Transverse colon (tissue), 4 donors: ENCODE results near the gene DISP1.

Source experiments
- CTCF ChIP-seq, 5 experiments: fragments of 200-600 bp in 3 of 5; fragments of 450-650 bp in 2 of 5; sonication (generic) in 3 of 5; IDR thresholded peaks; 1 replicate in 2 of 5; 2 replicates in 3 of 5; pipeline ENCODE4 v1.5.1; 2016 to 2017; ENCODE audit warnings: antibody characterized with exemption in 5 of 5, inconsistent platforms in 3 of 5, mild to moderate bottlenecking in 2 of 5, moderate library complexity in 1 of 5
- EP300 ChIP-seq: sonication (generic); formaldehyde crosslinking; IDR thresholded peaks from one replicate; pipeline ENCODE4 v1.6.1; 2017; ENCODE audit warnings: antibody characterized with exemption, low read depth
- POLR2A ChIP-seq: fragments of 450-650 bp; IDR thresholded peaks from one replicate; pipeline ENCODE4 v1.6.1; 2016; ENCODE audit warnings: antibody characterized with exemption, mild to moderate bottlenecking, moderate library complexity
- POLR2AphosphoS5 ChIP-seq, 3 donors: sonication (generic); formaldehyde crosslinking; IDR thresholded peaks; one replicate each; pipeline ENCODE4 v1.6.1; 2016; ENCODE audit warnings: antibody characterized with exemption in 3 of 3

- TF ChIP-seq CTCF (IDR thresholded peaks at IDR 0.05) = no peak
- no peak for TF ChIP-seq POLR2A
- no peak for TF ChIP-seq EP300
- no peak for TF ChIP-seq POLR2AphosphoS5 (IDR thresholded peaks at IDR 0.05)
Measured at GRCh38 chr1:222801067-222801466, 13.8 kb upstream of the DISP1 start.
